GM10266 (cell line): Measurements from ENCODE around the gene LAPTM5.
"Not testable (repeated sequence)": the region's sequence is repeated elsewhere in the genome, so short reads cannot be mapped to it uniquely, and the experiment has no call there.

ENCODE experiments used
- DNase-seq: peaks from one replicate; pipeline ENCODE4 v3.0.0; 2012; ENCODE audit errors: extremely low spot score
- TF ChIP-seq, protein P1 (sequence below): IDR thresholded peaks from 2 replicates; pipeline ENCODE4 v1.5.1; 2012; ENCODE audit warnings: mild to moderate bottlenecking, low read depth; ENCODE audit not compliant: control insufficient read depth, insufficient read depth; ENCODE audit errors: missing control alignments

The LAPTM5 gene

DNA sequence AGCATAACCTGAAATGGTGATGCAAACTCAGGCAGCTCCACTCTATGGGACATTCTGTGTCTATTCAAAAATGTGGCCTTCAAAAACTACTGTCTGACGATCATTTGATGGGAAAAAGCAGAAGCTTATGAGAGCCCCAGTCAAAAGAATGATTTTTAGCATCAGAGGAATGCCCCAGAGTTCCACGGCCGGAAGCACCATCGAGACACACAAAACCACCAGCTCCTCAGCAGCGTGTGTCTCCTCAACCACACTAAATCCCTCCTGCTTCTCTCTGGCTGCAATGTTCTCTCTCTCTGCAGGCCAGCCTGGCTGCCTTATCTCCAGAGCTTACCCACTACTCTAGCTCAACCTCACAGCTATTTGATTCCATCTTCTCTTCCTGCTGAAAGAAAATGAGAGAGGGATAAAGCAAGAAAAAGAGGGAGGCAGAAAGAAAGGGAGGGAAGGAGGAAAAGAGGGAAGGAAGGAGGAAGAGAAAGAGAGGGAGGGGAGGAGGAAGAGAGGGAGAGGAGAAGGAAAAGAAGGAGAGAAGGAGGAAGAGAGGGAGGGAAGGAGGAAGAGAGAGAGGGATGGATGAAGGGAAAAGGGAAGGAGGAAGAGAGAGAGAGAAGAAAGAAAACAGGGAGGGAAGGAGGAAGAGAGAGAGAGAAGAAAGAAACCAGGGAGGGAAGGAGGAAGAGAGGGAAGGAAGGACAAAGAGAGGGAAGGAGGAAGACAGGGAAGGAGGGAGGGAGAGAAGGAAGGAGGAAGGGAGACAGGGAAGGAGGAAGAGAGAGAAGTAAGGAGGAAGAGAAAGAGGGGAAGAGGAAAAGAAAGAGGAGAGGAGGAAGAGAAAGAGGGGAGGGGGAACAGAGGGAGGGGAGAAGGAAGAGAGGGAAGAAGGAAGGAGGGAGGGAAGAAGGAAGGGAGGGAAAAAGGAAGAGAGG is 33.5 kb upstream of the LAPTM5 start:
- peak; percentile 51 for DNase-seq
- TF ChIP-seq, protein P1, sequence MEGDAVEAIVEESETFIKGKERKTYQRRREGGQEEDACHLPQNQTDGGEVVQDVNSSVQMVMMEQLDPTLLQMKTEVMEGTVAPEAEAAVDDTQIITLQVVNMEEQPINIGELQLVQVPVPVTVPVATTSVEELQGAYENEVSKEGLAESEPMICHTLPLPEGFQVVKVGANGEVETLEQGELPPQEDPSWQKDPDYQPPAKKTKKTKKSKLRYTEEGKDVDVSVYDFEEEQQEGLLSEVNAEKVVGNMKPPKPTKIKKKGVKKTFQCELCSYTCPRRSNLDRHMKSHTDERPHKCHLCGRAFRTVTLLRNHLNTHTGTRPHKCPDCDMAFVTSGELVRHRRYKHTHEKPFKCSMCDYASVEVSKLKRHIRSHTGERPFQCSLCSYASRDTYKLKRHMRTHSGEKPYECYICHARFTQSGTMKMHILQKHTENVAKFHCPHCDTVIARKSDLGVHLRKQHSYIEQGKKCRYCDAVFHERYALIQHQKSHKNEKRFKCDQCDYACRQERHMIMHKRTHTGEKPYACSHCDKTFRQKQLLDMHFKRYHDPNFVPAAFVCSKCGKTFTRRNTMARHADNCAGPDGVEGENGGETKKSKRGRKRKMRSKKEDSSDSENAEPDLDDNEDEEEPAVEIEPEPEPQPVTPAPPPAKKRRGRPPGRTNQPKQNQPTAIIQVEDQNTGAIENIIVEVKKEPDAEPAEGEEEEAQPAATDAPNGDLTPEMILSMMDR = no peak

DNA sequence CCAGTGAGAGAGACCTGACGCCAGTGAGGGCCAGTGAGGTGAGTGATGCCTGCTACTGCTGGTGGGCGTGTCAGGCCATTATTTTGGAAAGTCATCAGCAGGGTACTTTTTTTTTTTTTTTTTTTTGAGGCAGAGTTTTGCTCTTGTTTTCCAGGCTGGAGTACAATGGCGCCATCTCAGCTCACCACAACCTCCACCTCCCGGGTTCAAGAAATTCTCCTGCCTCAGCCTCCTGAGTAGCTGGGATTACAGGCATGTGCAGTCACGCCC is 32.6 kb upstream of the LAPTM5 start:
- not testable (repeated sequence) for DNase-seq

DNA sequence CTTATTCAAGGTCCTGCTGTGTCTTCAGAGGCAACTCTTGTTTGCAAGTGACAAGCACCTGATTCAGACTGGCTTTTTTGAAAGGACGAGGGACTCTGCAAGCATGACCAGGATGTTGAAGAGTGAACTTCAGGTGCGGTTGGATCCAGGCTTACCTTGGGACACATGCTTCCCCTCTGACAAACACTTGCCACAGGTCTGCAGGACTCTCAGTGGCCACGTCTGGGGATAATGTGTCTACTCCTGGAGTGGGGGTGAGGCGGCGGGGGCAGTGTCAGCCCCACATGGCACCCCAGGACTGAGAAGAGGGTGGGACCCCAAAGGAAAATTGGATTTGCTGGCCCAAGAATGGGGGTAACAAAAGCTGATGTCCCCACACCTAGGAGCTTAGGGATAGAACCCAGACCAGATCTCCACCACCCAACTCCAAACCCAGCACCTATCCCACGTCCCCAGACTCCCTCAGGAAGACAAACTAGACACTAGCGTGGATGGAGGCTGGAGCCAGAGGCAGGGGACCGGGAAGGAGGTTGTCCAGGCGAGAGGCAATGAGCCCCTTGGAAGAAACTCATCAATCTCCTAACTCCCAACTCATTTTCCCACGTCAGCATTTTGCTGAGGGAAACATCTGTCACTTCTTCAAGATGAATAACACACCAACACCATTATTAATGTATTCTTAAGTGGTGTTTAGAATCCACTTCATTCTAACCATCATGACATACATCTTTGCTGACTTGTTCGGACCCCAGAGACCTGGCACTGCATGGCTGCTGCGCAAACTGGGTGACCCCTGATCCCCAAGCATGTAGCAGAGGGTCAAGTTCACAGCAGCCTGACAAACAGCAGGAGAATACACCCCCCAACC is 32.0 kb upstream of the LAPTM5 start:
- TF ChIP-seq, protein P1 = no peak
- no peak for DNase-seq

DNA sequence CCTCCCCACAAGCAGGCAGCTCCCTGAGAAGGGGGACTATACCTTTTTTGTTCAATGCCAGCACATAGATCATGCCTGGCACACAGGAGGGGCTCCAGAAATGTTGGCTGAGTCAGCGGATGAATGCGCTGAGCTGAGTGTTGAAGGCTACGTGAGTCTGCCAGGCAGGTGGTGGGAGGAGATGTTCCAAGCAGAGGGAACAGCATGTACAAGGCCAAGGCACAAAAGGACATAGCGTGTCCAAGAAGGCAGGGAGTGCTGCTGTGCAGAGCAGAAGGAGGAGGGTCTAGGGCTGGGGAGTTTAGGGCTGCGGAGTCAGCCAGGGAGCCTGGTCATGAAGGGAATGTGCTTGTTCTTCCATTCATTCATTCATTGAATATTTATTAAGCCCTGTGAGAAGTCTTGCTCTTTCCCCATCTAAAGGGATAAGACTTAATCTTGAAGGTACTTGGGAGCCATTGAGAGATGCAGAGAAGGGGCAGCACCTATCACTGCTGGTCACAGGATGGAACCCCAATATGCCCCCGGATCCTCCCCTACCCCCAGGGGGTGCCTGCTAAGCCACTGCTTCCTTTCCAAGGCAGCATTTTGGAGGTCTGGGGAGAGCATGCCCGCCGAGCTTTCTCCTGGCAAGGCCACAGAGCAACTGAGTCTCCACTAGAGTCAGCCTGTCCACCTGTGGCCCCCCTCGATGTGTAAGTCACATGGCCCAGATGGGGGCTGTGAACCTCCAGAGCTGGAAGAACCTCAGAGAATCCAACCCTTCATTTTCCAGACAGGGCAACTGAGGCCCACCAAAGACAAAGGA is 31.2 kb upstream of the LAPTM5 start:
- DNase-seq = no peak
- TF ChIP-seq, protein P1 = no peak

DNA sequence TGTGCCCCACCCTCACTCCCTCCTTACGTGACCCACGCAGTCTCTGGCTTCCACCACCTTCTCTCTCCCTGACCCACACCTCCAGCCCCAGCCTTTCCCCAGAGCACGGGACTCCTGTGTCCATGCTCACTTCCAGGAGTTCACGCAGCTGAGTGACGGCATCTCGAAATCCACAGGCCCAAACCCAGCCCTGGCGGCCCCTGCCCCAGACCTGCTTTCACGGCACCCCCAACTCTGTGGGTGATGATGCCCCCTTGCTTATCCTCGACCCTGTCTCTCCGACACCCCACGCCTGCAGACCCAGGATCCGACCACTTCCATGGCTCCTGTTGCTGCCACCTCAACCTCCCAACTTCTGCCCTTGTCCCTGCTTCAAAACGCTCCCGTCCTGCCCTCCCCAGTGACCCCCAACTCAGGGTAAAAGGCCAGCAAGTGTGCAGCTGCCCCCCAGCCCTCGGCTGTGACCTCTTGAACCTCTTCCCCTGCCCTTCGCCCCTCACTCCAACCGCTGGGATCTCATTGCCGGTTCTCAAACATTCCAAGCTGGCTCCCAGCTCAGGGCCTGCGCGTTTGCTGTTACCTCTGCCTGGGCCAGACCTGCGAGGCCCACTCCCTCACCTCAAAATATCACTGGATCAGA is 30.4 kb upstream of the LAPTM5 start:
- TF ChIP-seq, protein P1 = no peak
- no peak for DNase-seq

DNA sequence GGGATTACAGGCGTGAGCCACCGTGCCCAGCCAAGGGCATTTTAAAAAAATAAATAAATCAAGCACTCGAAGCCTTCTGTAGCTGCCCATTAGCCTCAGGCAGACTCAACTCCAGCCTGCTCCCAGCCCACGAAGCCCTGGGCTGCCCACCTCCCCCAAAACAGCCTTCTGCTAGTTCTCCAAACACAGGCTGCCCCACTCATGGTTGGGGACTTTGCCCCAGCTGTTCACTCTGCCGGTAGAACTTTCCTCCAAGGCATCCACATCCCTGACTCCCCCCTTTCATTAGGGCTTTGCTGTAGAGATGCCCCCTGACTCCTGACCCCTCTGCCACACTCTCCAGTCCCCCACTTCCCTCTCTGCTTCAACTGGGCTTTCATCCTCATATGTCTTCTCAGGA is 29.7 kb upstream of the LAPTM5 start:
- TF ChIP-seq, protein P1 = no peak
- no peak for DNase-seq
